Measurements from ENCODE around the gene TSHZ2. TPM values are rescaled to one million over a fixed set of nuclear protein-coding genes. Genes with fewer than 3 reads are reported as not detected.
A peak's percentile ranks its signal among the peaks of the same experiment; 100 is the strongest.

Gene TSHZ2
- total and polyA plus RNA-seq, 5 donors from 2014 or later, result 1.00 to 41.7 (median 2.1) TPM

DNA sequence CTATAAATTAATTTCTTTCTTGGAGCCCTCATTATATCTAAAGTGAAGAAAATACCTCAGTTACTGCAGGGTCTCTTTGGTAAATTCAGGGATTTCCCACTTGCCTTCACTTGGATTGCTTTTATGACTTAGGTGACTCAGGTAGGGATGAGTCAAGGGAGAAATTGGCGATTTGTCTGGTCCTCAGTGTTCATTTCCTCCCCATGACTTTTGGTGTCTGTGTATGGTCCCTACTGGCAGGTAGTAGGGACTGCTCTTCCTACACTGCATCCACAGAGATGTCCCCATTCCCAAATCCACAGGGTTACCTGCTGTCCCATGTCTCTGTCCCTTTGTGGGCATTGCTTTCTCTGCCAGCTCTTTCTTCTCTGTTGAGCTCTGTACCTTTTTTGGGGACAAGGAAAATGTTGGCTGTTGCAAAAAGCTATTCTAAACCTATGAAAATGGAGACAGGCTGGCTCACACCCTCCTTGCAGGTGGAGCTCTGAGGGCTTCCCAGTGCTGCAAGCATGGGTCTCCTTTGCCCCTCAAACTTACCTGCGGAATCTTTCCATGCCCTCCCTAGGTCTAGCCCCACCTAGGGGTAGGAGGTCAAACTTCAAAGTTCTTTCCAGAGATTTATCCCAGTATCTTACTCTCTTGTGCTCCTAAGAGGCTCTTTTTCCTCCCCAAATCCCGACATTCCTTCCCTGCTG lies 409.6 kb downstream of the TSHZ2 start:
- ATAC-seq (ENCODE audit: low read depth in 2 of 2) (no peak), DNase-seq (no peak)
- H3K27me3 Mint-ChIP-seq, result no peaks in the 10 kb centered on the region
- Histone ChIP-seq H3K27me3 (ENCODE audit: control insufficient read depth, insufficient read depth, low read length) (no peaks in the 10 kb centered on the region), H3K36me3 (ENCODE audit: control insufficient read depth, insufficient read depth, low read length) (no peaks in the 10 kb centered on the region), H3K27ac (ENCODE audit: insufficient read depth, low read length, poor library complexity, severe bottlenecking) (no peak overlapping the region), H3K4me1 (ENCODE audit: control insufficient read depth, insufficient read depth, low read length, poor library complexity, severe bottlenecking) (no peaks in the 10 kb centered on the region), H3K9me3 (ENCODE audit: control insufficient read depth in 2 of 2, low read length in 2 of 2) (no peaks in the 10 kb centered on the region), H3K4me3 (ENCODE audit: low read depth, low read length) (no peak overlapping the region)
- H3K36me3 Mint-ChIP-seq, result no peaks in the 10 kb centered on the region
- no peak overlapping the region for H3K27ac Mint-ChIP-seq
- no peak overlapping the region for H3K4me3 Mint-ChIP-seq
- H3K4me1 Mint-ChIP-seq, result no peaks in the 10 kb centered on the region
- no peaks in the 10 kb centered on the region for H3K9me3 Mint-ChIP-seq

DNA sequence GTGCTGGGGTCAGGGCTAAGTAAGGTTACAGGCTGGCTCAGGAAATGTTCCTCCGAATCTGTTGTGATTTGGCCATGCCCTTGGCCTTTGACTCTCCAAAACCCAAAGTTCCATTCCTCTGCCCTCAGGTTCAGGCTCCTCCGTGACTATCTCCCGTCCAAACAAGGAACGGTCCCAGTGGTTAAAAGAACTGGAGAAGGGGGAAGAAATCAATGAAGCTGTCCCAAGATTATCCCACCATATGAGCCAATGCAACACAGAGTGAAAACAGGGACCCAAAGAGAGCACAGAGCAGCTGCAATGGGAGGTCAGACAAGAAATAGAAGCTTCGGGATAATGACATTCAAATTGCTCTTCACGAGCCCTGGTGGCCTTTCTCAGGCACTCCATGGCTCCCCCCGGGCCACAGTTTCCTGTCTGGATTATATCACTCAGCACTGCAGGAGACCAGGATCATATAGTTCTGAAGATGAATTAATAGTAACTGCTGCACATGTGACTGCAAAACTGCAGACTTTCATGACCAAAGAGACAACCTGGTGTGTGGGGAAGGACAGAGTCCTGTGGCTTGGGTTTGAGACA lies 410.2 kb downstream of the TSHZ2 start:
- no peaks in the 10 kb centered on the region for H3K27me3 ChIP-seq (ENCODE audit: control insufficient read depth, insufficient read depth, low read length)
- no peak overlapping the region for H3K4me3 ChIP-seq (ENCODE audit: low read depth, low read length)
- no peaks in the 10 kb centered on the region for H3K9me3 Mint-ChIP-seq
- H3K4me1 ChIP-seq (ENCODE audit: control insufficient read depth, insufficient read depth, low read length, poor library complexity, severe bottlenecking), result no peaks in the 10 kb centered on the region
- H3K36me3 Mint-ChIP-seq, result no peaks in the 10 kb centered on the region
- no peaks in the 10 kb centered on the region for H3K36me3 ChIP-seq (ENCODE audit: control insufficient read depth, insufficient read depth, low read length)
- H3K27ac Mint-ChIP-seq, result no peak overlapping the region
- ATAC-seq (ENCODE audit: low read depth in 2 of 2) (no peak), DNase-seq (no peak)
- no peak overlapping the region for H3K4me3 Mint-ChIP-seq
- no peaks in the 10 kb centered on the region for H3K9me3 ChIP-seq (ENCODE audit: control insufficient read depth in 2 of 2, low read length in 2 of 2)
- H3K27me3 Mint-ChIP-seq, result no peaks in the 10 kb centered on the region
- H3K27ac ChIP-seq (ENCODE audit: insufficient read depth, low read length, poor library complexity, severe bottlenecking), result no peak overlapping the region
- H3K4me1 Mint-ChIP-seq, result no peaks in the 10 kb centered on the region

DNA sequence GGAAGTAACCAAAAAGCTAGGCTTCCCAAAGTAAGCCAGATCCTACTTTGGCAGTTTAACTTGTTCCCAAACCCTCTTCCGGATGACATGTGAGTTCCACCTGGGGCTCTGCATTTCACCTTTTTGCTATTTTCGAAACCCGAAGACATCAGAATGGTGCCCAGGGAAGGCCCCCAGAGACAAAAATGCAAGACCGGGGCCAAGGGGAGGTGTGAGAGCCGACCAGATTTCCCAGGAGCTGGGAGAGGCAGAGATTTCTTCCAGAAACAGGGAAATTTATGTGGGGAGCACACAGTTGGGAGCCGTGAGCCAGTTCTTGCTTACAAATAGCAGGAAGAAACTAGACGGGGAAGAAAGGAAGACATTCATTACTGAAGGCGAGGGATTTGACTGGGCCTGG lies 411.8 kb downstream of the TSHZ2 start:
- no peak overlapping the region for H3K27ac Mint-ChIP-seq
- H3K4me1 Mint-ChIP-seq, result peaks cover 0 to 5% (median under 1%) of the 10 kb centered on the region in 4 donors

DNA sequence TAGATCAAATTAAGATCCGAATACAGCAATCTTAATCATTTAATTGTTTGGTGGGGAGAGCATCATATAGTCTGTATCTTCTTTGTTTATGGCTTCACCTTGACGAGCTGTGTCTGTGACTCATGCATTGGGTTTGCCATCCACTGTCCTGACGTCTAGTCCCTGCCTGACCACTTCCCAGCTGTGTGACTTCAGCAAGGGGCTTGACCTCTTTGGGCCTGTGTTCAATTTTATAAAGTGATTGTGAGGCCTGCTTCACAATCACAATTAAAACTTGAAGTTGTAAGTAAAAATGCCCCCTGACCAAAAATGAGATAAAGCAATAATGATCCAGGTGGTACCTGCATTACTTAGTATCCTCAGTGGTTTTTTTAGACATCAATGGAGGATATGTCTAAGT lies 412.2 kb downstream of the TSHZ2 start:
- Histone ChIP-seq H3K27me3 (ENCODE audit: control insufficient read depth, insufficient read depth, low read length) (no peaks in the 10 kb centered on the region), H3K27ac (ENCODE audit: insufficient read depth, low read length, poor library complexity, severe bottlenecking) (no peak overlapping the region), H3K4me3 (ENCODE audit: low read depth, low read length) (no peak overlapping the region), H3K36me3 (ENCODE audit: control insufficient read depth, insufficient read depth, low read length) (no peaks in the 10 kb centered on the region), H3K4me1 (ENCODE audit: control insufficient read depth, insufficient read depth, low read length, poor library complexity, severe bottlenecking) (no peaks in the 10 kb centered on the region), H3K9me3 (ENCODE audit: control insufficient read depth in 2 of 2, low read length in 2 of 2) (no peaks in the 10 kb centered on the region)
- DNase-seq (no peak), ATAC-seq (ENCODE audit: low read depth in 2 of 2) (no peak)
- no peaks in the 10 kb centered on the region for H3K36me3 Mint-ChIP-seq
- no peak overlapping the region for H3K4me3 Mint-ChIP-seq
- no peaks in the 10 kb centered on the region for H3K27me3 Mint-ChIP-seq
- peaks cover 0 to 5% (median 2%) of the 10 kb centered on the region in 4 donors for H3K4me1 Mint-ChIP-seq
- no peak overlapping the region for H3K27ac Mint-ChIP-seq
- H3K9me3 Mint-ChIP-seq, result no peaks in the 10 kb centered on the region

More for the DNA sequence above, 411.8 kb downstream of the TSHZ2 start:
- Histone ChIP-seq H3K27me3 (ENCODE audit: control insufficient read depth, insufficient read depth, low read length) (no peaks in the 10 kb centered on the region), H3K4me1 (ENCODE audit: control insufficient read depth, insufficient read depth, low read length, poor library complexity, severe bottlenecking) (no peaks in the 10 kb centered on the region), H3K36me3 (ENCODE audit: control insufficient read depth, insufficient read depth, low read length) (no peaks in the 10 kb centered on the region), H3K27ac (ENCODE audit: insufficient read depth, low read length, poor library complexity, severe bottlenecking) (no peak overlapping the region), H3K4me3 (ENCODE audit: low read depth, low read length) (no peak overlapping the region), H3K9me3 (ENCODE audit: control insufficient read depth in 2 of 2, low read length in 2 of 2) (no peaks in the 10 kb centered on the region)
- no peaks in the 10 kb centered on the region for H3K9me3 Mint-ChIP-seq
- ATAC-seq (ENCODE audit: low read depth in 2 of 2) (no peak), DNase-seq (no peak)
- no peak overlapping the region for H3K4me3 Mint-ChIP-seq
- H3K36me3 Mint-ChIP-seq, result no peaks in the 10 kb centered on the region
- no peaks in the 10 kb centered on the region for H3K27me3 Mint-ChIP-seq

DNA sequence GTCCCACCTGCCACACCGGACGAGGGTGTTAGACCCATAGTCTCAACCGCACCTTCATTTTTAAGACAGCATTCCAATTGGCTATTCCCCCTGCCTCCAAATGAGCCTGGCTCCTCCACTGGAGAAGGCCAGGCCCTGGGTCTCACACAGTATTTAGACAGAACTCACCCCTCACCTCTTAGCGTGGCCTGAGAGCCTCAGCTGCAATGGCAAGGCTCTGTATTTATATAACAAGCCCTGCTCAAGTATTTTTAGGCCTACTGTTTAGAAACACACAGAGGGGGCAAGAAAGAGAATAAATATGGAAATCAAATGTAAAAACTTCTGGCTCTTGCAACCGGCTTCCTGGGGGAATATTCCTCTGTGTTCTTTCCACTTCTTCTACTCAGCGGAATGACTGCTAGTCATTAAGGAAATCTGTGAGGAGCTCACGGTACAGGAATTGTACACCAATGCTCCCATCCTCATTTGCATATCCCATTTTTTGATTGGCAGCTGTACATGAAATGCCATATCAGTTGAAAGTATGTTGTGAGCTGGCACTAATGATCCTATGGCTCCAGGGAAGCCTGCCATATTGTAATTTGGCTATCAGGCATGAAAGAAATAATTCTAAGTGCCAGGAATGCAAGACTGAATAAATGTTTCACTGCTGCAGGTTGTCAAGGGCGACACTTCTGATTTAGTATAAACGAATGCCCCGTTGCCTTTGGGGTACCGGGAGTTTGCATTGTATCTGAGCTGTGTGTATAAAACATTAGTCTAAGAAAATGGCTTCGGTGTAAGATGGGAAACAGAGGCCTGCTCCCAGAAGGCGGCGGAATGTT lies 414.0 kb downstream of the TSHZ2 start:
- Histone ChIP-seq H3K27me3 (ENCODE audit: control insufficient read depth, insufficient read depth, low read length) (no peaks in the 10 kb centered on the region), H3K4me3 (ENCODE audit: low read depth, low read length) (no peak overlapping the region), H3K36me3 (ENCODE audit: control insufficient read depth, insufficient read depth, low read length) (no peaks in the 10 kb centered on the region), H3K9me3 (ENCODE audit: control insufficient read depth in 2 of 2, low read length in 2 of 2) (no peaks in the 10 kb centered on the region), H3K27ac (ENCODE audit: insufficient read depth, low read length, poor library complexity, severe bottlenecking) (no peak overlapping the region), H3K4me1 (ENCODE audit: control insufficient read depth, insufficient read depth, low read length, poor library complexity, severe bottlenecking) (no peaks in the 10 kb centered on the region)
- no peaks in the 10 kb centered on the region for H3K9me3 Mint-ChIP-seq
- no peaks in the 10 kb centered on the region for H3K27me3 Mint-ChIP-seq
- H3K4me3 Mint-ChIP-seq, result no peak overlapping the region
- H3K27ac Mint-ChIP-seq, result no peak overlapping the region
- peaks cover 0 to 9% (median 3%) of the 10 kb centered on the region in 4 donors for H3K4me1 Mint-ChIP-seq
- H3K36me3 Mint-ChIP-seq, result no peaks in the 10 kb centered on the region
- ATAC-seq (ENCODE audit: low read depth in 2 of 2) (no peak), DNase-seq (no peak)

DNA sequence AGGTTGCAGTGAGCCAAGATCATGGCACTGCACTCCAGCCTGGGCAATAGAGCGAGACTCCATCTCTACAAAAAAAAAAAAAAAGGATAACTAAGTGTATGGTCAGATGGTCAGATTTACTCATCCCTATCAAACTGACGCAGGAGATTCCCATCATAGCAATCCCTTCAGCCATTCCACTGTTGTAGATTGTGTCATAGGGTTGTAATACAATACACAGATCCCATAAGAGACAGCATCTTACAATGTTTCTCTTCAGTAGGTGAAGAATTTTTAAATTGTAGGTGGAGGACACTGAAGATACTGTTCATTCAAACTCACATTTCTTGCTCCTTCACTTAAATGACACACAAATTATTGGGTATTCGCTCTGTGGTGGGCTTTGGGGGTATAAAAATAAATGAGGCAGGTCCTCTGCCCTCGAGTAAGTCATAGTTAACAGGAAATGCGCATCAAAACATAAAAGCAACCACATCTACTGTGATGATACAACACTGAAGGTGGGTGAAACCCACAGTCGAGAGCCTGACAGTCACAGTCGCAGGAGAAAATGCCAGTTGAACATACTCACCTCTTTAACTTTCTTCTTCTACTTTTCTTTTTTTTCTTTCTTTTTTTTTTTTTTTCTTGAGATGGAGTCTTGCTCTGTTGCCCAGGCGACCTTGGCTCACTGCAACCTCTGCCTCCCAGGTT lies 416.0 kb downstream of the TSHZ2 start:
- Mint-ChIP-seq H3K4me3 (no peak overlapping the region), H3K27me3 (no peaks in the 10 kb centered on the region), H3K36me3 (no peaks in the 10 kb centered on the region), H3K27ac (peak overlapping the region in 1 of 3 donors; percentile 70), H3K4me1 (peaks cover 0 to 9% (median 3%) of the 10 kb centered on the region in 4 donors), H3K9me3 (no peaks in the 10 kb centered on the region)
- peak in 1 of 3 donors; percentile 11 for DNase-seq
- ATAC-seq (ENCODE audit: low read depth in 2 of 2), result peak in 1 of 2 donors; percentile 44
- Histone ChIP-seq H3K9me3 (ENCODE audit: control insufficient read depth in 2 of 2, low read length in 2 of 2) (no peaks in the 10 kb centered on the region), H3K36me3 (ENCODE audit: control insufficient read depth, insufficient read depth, low read length) (no peaks in the 10 kb centered on the region), H3K27me3 (ENCODE audit: control insufficient read depth, insufficient read depth, low read length) (no peaks in the 10 kb centered on the region), H3K4me1 (ENCODE audit: control insufficient read depth, insufficient read depth, low read length, poor library complexity, severe bottlenecking) (no peaks in the 10 kb centered on the region), H3K4me3 (ENCODE audit: low read depth, low read length) (no peak overlapping the region), H3K27ac (ENCODE audit: insufficient read depth, low read length, poor library complexity, severe bottlenecking) (no peak overlapping the region)

DNA sequence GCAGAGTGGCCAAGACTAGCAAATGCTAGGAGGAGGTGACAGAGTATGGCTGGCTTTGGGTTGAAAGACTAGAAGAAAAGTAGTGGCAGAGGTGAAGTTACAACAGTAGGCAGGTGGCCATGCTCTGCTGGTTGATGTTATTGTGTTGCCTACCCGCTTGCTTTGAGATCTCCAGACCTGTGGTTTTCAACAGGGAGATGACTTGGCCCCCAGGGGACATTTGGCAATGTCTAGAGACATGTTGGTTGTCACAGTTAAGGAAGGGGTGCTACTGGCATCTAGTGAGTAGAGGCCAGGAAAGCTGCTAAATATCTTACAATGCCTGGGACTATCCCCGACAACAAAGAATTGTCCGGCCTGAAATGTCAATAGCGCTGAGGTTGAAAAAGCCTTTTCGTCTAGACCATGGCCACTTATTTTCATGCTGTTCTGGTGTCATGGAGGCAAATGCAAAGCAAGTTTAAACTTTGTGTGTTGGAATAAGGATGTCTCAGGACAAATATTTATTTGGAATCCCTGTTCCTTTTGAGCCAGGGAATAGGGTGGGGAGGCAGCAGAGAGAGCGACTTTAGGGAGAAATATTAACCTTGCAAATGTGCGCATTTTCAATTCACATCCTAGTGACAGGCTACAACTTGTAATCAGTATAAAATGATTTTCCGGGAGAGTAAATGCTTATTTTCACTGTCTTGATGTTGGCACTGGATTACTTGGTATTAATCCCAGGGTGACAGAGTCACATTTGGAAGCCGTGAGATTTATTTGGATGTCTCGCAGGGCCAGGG lies 417.6 kb downstream of the TSHZ2 start:
- H3K4me3 ChIP-seq (ENCODE audit: low read depth, low read length), result no peak overlapping the region
- no peak for DNase-seq
- no peaks in the 10 kb centered on the region for H3K9me3 ChIP-seq (ENCODE audit: control insufficient read depth in 2 of 2, low read length in 2 of 2)
- no peak overlapping the region for H3K27ac ChIP-seq (ENCODE audit: insufficient read depth, low read length, poor library complexity, severe bottlenecking)
- H3K9me3 Mint-ChIP-seq, result no peaks in the 10 kb centered on the region
- H3K4me1 ChIP-seq (ENCODE audit: control insufficient read depth, insufficient read depth, low read length, poor library complexity, severe bottlenecking), result no peaks in the 10 kb centered on the region
- peaks cover 0 to 9% (median 3%) of the 10 kb centered on the region in 4 donors for H3K4me1 Mint-ChIP-seq
- ATAC-seq (ENCODE audit: low read depth in 2 of 2), result no peak
- no peak overlapping the region for H3K4me3 Mint-ChIP-seq
- no peaks in the 10 kb centered on the region for H3K36me3 ChIP-seq (ENCODE audit: control insufficient read depth, insufficient read depth, low read length)
- peak overlapping the region in 1 of 3 donors; percentile 90 for H3K27ac Mint-ChIP-seq
- H3K27me3 ChIP-seq (ENCODE audit: control insufficient read depth, insufficient read depth, low read length), result no peaks in the 10 kb centered on the region
- no peaks in the 10 kb centered on the region for H3K27me3 Mint-ChIP-seq
- no peaks in the 10 kb centered on the region for H3K36me3 Mint-ChIP-seq
